HepG2 (cell line): ENCODE results near the gene EIF5B. TPM values are rescaled to one million over a fixed set of nuclear protein-coding genes. Genes with fewer than 3 reads are reported as not detected.

ENCODE experiments used
- polyA plus RNA-seq, 8 experiments: library from polyadenylated mRNA; depleted of rRNA in 3 of 8; stranded (reverse) in 7 of 8; unstranded in 1 of 8; fragments of >200 nt; fragmentation: Illumina TruSeq in 4 of 8; extraction: Trizol in 4 of 8; gene quantifications; 2 replicates each; pipeline versions ENCODE4 v1.2.1 to v1.2.3, GENCODE V29; 2011 to 2016; ENCODE audit warnings: low read depth in 4 of 8, missing spikeins in 1 of 8, mixed read lengths in 1 of 8; ENCODE audit not compliant: insufficient read depth in 1 of 8
- total RNA-seq, 5 experiments: library from RNA; depleted of rRNA; stranded (reverse); fragments of >200 nt; fragmentation: Illumina TruSeq; extraction: Trizol; gene quantifications; 2 replicates each; pipeline ENCODE4 v1.2.3, GENCODE V29; 2016; ENCODE audit warnings: low read depth in 1 of 5
- TF ChIP-seq, protein P1 (sequence below): sonication (generic); formaldehyde crosslinking; IDR thresholded peaks from 2 replicates; pipeline ENCODE4 v1.9.0; 2021; ENCODE audit warnings: missing genetic modification reagents, borderline replicate concordance
- TF ChIP-seq, protein P2 (sequence below): sonication (generic); formaldehyde crosslinking; IDR thresholded peaks from 2 replicates; pipeline ENCODE4 v1.5.1; 2020; ENCODE audit warnings: mild to moderate bottlenecking, missing genetic modification reagents, borderline replicate concordance

EIF5B gene
- total and polyA plus RNA-seq, 2 of the 13 experiments (the other 11 are each of a cell fraction or from before 2014, with no cell fraction given), result 8.8 to 32.1 TPM

DNA sequence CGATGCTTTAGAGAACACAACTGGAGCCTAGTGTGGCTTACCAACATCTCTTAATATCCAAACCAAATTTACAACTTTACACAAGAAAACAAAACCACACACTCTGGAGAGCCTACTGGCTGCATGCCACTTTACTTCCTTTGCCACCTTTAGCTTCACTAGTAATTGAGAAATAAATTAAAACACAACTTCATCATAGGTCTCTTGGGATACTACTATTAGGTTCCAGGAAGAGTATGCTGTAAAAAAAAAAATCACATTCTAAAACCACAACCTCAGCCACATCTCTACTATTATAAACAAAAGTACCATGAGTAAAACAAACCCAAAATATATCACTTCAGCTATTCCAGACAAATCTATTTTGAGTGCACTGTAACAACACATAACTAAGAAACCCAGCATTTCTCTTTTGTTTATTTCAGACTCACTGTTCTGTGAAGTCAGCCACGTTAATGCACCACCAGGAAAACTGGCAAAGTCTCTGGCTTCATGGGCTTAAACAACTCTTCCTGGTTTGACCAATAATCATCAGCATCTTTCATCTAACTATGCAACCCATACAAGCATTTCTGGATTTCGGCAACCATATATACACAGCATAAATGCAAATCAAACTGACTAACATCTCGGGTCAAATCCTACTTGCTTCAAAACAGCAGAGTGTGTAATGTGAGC is 93.6 kb downstream of the EIF5B start (continued):
- TF ChIP-seq, protein P1, sequence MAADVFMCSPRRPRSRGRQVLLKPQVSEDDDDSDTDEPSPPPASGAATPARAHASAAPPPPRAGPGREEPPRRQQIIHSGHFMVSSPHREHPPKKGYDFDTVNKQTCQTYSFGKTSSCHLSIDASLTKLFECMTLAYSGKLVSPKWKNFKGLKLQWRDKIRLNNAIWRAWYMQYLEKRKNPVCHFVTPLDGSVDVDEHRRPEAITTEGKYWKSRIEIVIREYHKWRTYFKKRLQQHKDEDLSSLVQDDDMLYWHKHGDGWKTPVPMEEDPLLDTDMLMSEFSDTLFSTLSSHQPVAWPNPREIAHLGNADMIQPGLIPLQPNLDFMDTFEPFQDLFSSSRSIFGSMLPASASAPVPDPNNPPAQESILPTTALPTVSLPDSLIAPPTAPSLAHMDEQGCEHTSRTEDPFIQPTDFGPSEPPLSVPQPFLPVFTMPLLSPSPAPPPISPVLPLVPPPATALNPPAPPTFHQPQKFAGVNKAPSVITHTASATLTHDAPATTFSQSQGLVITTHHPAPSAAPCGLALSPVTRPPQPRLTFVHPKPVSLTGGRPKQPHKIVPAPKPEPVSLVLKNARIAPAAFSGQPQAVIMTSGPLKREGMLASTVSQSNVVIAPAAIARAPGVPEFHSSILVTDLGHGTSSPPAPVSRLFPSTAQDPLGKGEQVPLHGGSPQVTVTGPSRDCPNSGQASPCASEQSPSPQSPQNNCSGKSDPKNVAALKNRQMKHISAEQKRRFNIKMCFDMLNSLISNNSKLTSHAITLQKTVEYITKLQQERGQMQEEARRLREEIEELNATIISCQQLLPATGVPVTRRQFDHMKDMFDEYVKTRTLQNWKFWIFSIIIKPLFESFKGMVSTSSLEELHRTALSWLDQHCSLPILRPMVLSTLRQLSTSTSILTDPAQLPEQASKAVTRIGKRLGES, result no peak
- TF ChIP-seq, protein P2, sequence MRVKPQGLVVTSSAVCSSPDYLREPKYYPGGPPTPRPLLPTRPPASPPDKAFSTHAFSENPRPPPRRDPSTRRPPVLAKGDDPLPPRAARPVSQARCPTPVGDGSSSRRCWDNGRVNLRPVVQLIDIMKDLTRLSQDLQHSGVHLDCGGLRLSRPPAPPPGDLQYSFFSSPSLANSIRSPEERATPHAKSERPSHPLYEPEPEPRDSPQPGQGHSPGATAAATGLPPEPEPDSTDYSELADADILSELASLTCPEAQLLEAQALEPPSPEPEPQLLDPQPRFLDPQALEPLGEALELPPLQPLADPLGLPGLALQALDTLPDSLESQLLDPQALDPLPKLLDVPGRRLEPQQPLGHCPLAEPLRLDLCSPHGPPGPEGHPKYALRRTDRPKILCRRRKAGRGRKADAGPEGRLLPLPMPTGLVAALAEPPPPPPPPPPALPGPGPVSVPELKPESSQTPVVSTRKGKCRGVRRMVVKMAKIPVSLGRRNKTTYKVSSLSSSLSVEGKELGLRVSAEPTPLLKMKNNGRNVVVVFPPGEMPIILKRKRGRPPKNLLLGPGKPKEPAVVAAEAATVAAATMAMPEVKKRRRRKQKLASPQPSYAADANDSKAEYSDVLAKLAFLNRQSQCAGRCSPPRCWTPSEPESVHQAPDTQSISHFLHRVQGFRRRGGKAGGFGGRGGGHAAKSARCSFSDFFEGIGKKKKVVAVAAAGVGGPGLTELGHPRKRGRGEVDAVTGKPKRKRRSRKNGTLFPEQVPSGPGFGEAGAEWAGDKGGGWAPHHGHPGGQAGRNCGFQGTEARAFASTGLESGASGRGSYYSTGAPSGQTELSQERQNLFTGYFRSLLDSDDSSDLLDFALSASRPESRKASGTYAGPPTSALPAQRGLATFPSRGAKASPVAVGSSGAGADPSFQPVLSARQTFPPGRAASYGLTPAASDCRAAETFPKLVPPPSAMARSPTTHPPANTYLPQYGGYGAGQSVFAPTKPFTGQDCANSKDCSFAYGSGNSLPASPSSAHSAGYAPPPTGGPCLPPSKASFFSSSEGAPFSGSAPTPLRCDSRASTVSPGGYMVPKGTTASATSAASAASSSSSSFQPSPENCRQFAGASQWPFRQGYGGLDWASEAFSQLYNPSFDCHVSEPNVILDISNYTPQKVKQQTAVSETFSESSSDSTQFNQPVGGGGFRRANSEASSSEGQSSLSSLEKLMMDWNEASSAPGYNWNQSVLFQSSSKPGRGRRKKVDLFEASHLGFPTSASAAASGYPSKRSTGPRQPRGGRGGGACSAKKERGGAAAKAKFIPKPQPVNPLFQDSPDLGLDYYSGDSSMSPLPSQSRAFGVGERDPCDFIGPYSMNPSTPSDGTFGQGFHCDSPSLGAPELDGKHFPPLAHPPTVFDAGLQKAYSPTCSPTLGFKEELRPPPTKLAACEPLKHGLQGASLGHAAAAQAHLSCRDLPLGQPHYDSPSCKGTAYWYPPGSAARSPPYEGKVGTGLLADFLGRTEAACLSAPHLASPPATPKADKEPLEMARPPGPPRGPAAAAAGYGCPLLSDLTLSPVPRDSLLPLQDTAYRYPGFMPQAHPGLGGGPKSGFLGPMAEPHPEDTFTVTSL (CRISPR knock-in tag), result no peak
- TF ChIP-seq, all 625 proteins: peak for 0
